Measurements from ENCODE around the gene FAM3B. TPM values are rescaled to one million over a fixed set of nuclear protein-coding genes. Genes with fewer than 3 reads are reported as not detected.
"Not testable (repeated sequence)": the region's sequence is repeated elsewhere in the genome, so short reads cannot be mapped to it uniquely, and the experiment has no call there.

The FAM3B gene
- 0.52 TPM in 1 of 2 replicates, not detected in the other for total RNA-seq (2014; rRNA removed; shearing (Covaris generic))

GRCh38 chr21:41316200-41317062 lies at the start of gene FAM3B:
Gene FAM3B, plus strand, starts transcription at chr21:41316801. Its CDS starts 79 bp downstream, at chr21:41316880.
- peak; percentile 8 for DNase-seq (ENCODE audit: low read depth)

- no peak for DNase-seq (ENCODE audit: low read depth)
These were observed 49.3 kb upstream of the FAM3B start for GRCh38 chr21:41267346-41267745.

- no peak for DNase-seq (ENCODE audit: low read depth)
These were observed 47.1 kb upstream of the FAM3B start for GRCh38 chr21:41269535-41269934.

- no peak for DNase-seq (ENCODE audit: low read depth)
These were observed 39.4 kb upstream of the FAM3B start for GRCh38 chr21:41277196-41277595.

GRCh38 chr21:41277846-41278245 lies 38.8 kb upstream of the FAM3B start:
- DNase-seq (ENCODE audit: low read depth) = no peak

- no peak for DNase-seq (ENCODE audit: low read depth)
These were observed 36.3 kb upstream of the FAM3B start for GRCh38 chr21:41280115-41280919.

GRCh38 chr21:41282412-41282811 lies 34.2 kb upstream of the FAM3B start:
- no peak for DNase-seq (ENCODE audit: low read depth)

- DNase-seq (ENCODE audit: low read depth) = peak; percentile 88
These were observed 33.3 kb upstream of the FAM3B start for GRCh38 chr21:41283211-41283818.

- DNase-seq (ENCODE audit: low read depth) = no peak
These were observed 27.2 kb upstream of the FAM3B start for GRCh38 chr21:41289431-41289830.

- no peak for DNase-seq (ENCODE audit: low read depth)
These were observed 26.3 kb upstream of the FAM3B start for GRCh38 chr21:41290106-41290799.

GRCh38 chr21:41294548-41295231 lies 21.9 kb upstream of the FAM3B start:
- no peak for DNase-seq (ENCODE audit: low read depth)

GRCh38 chr21:41295721-41296254 lies 20.8 kb upstream of the FAM3B start:
- no peak for DNase-seq (ENCODE audit: low read depth)

GRCh38 chr21:41302976-41303375 lies 13.6 kb upstream of the FAM3B start:
- DNase-seq (ENCODE audit: low read depth) = no peak

GRCh38 chr21:41304068-41304720 lies 12.4 kb upstream of the FAM3B start:
- DNase-seq (ENCODE audit: low read depth) = no peak

- DNase-seq (ENCODE audit: low read depth) = no peak
These were observed 9.4 kb upstream of the FAM3B start for GRCh38 chr21:41307219-41307618.

- not testable (repeated sequence) for DNase-seq (ENCODE audit: low read depth)
These were observed 3.1 kb upstream of the FAM3B start for GRCh38 chr21:41313285-41314164.

GRCh38 chr21:41315726-41316125 lies 875 bp upstream of the FAM3B start:
- DNase-seq (ENCODE audit: low read depth) = no peak

GRCh38 chr21:41317063-41317392 lies 427 bp downstream of the FAM3B start:
- no peak for DNase-seq (ENCODE audit: low read depth)

- DNase-seq (ENCODE audit: low read depth) = no peak
These were observed 857 bp downstream of the FAM3B start for GRCh38 chr21:41317458-41317857.
